Measurements from ENCODE around the gene MMP23B.
"Not testable (repeated sequence)": the region's sequence is repeated elsewhere in the genome, so short reads cannot be mapped to it uniquely, and the experiment has no call there.

Gene MMP23B

GRCh38 chr1:1671365-1672119 lies 39.6 kb downstream of the MMP23B start:
- DNase-seq: no peak

- DNase-seq: no peak
Measured at GRCh38 chr1:1672181-1672965, 40.4 kb downstream of the MMP23B start.

GRCh38 chr1:1674806-1675205 lies 42.8 kb downstream of the MMP23B start:
- DNase-seq: peak in 1 of 2 experiments; percentile 27

- DNase-seq: not testable (repeated sequence)
Measured at GRCh38 chr1:1675218-1675617, 43.2 kb downstream of the MMP23B start.

GRCh38 chr1:1676087-1676486 lies 44.1 kb downstream of the MMP23B start:
- DNase-seq: not testable (repeated sequence)

- peak; percentile 65 for DNase-seq
Measured at GRCh38 chr1:1677718-1678580, 46.0 kb downstream of the MMP23B start.

GRCh38 chr1:1678581-1679380 lies 46.8 kb downstream of the MMP23B start:
- DNase-seq: peak in 1 of 2 experiments; percentile 37

GRCh38 chr1:1680031-1680911 lies 48.3 kb downstream of the MMP23B start:
- no peak for DNase-seq

- DNase-seq: no peak
Measured at GRCh38 chr1:1680912-1681273, 48.9 kb downstream of the MMP23B start.

GRCh38 chr1:1683104-1683905 lies 51.3 kb downstream of the MMP23B start:
- no peak for DNase-seq

Data from activated T-cell treated with anti-CD3 and anti-CD28 coated beads, Interleukin-2, amount 50 U/mL, for 48 hours (primary cell).